ENCODE measurements around the gene TMEM59L.
A peak's percentile ranks its signal among the peaks of the same experiment; 100 is the strongest.
"Not testable (repeated sequence)": the region's sequence is repeated elsewhere in the genome, so short reads cannot be mapped to it uniquely, and the experiment has no call there.

The TMEM59L gene

GRCh38 chr19:18592732-18593131, 19.9 kb upstream of the TMEM59L start:
- DNase-seq; in situ Hi-C loops (cut with HindIII; ENCODE audit: low pct_ligation_motif_present, low pct_unique_long_range_greater_than_20kb, low sequenced_read_pairs): not testable (repeated sequence)

- no peak for DNase-seq
- in situ Hi-C loops (cut with HindIII; ENCODE audit: low pct_ligation_motif_present, low pct_unique_long_range_greater_than_20kb, low sequenced_read_pairs) = no loop called here
These were observed 19.1 kb upstream of the TMEM59L start for GRCh38 chr19:18593367-18594095.

- in situ Hi-C loops (cut with HindIII; ENCODE audit: low pct_ligation_motif_present, low pct_unique_long_range_greater_than_20kb, low sequenced_read_pairs) = no loop called here
- peak; percentile 78 for DNase-seq
These were observed 18.4 kb upstream of the TMEM59L start for GRCh38 chr19:18594096-18594823.

GRCh38 chr19:18594824-18595373, 17.8 kb upstream of the TMEM59L start:
- DNase-seq = no peak
- in situ Hi-C loops (cut with HindIII; ENCODE audit: low pct_ligation_motif_present, low pct_unique_long_range_greater_than_20kb, low sequenced_read_pairs) = no loop called here

GRCh38 chr19:18595475-18595874, 17.2 kb upstream of the TMEM59L start:
- no peak for DNase-seq
- in situ Hi-C loops (cut with HindIII; ENCODE audit: low pct_ligation_motif_present, low pct_unique_long_range_greater_than_20kb, low sequenced_read_pairs) = no loop called here

GRCh38 chr19:18596752-18597157, 15.9 kb upstream of the TMEM59L start:
- in situ Hi-C loops (cut with HindIII; ENCODE audit: low pct_ligation_motif_present, low pct_unique_long_range_greater_than_20kb, low sequenced_read_pairs) = no loop called here
- DNase-seq = no peak

GRCh38 chr19:18597809-18598660, 14.6 kb upstream of the TMEM59L start:
- in situ Hi-C loops (cut with HindIII; ENCODE audit: low pct_ligation_motif_present, low pct_unique_long_range_greater_than_20kb, low sequenced_read_pairs) = no loop called here

GRCh38 chr19:18599485-18599884, 13.2 kb upstream of the TMEM59L start:
- DNase-seq = no peak
- in situ Hi-C loops (cut with HindIII; ENCODE audit: low pct_ligation_motif_present, low pct_unique_long_range_greater_than_20kb, low sequenced_read_pairs) = no loop called here

More at GRCh38 chr19:18597809-18598660, 14.6 kb upstream of the TMEM59L start:
- no peak for DNase-seq

- DNase-seq; in situ Hi-C loops (cut with HindIII; ENCODE audit: low pct_ligation_motif_present, low pct_unique_long_range_greater_than_20kb, low sequenced_read_pairs): not testable (repeated sequence)
These were observed 11.8 kb upstream of the TMEM59L start for GRCh38 chr19:18600692-18601397.

- in situ Hi-C loops (cut with HindIII; ENCODE audit: low pct_ligation_motif_present, low pct_unique_long_range_greater_than_20kb, low sequenced_read_pairs) = no loop called here
These were observed 10.8 kb upstream of the TMEM59L start for GRCh38 chr19:18601875-18602274.

GRCh38 chr19:18603255-18603957, 9.3 kb upstream of the TMEM59L start:
- in situ Hi-C loops (cut with HindIII; ENCODE audit: low pct_ligation_motif_present, low pct_unique_long_range_greater_than_20kb, low sequenced_read_pairs) = no loop called here

More at GRCh38 chr19:18601875-18602274, 10.8 kb upstream of the TMEM59L start:
- no peak for DNase-seq

GRCh38 chr19:18603958-18604819, 8.5 kb upstream of the TMEM59L start:
- in situ Hi-C loops (cut with HindIII; ENCODE audit: low pct_ligation_motif_present, low pct_unique_long_range_greater_than_20kb, low sequenced_read_pairs) = no loop called here
- no peak for DNase-seq

More at GRCh38 chr19:18603255-18603957, 9.3 kb upstream of the TMEM59L start:
- DNase-seq = peak; percentile 33

- DNase-seq = no peak
- in situ Hi-C loops (cut with HindIII; ENCODE audit: low pct_ligation_motif_present, low pct_unique_long_range_greater_than_20kb, low sequenced_read_pairs) = no loop called here
These were observed 7.9 kb upstream of the TMEM59L start for GRCh38 chr19:18604820-18605159.

GRCh38 chr19:18605196-18605545, 7.5 kb upstream of the TMEM59L start:
- in situ Hi-C loops (cut with HindIII; ENCODE audit: low pct_ligation_motif_present, low pct_unique_long_range_greater_than_20kb, low sequenced_read_pairs) = no loop called here
- no peak for DNase-seq

- in situ Hi-C loops (cut with HindIII; ENCODE audit: low pct_ligation_motif_present, low pct_unique_long_range_greater_than_20kb, low sequenced_read_pairs) = no loop called here
- no peak for DNase-seq
These were observed 7.0 kb upstream of the TMEM59L start for GRCh38 chr19:18605546-18606280.
